CD4-positive, CD25-positive, alpha-beta regulatory T cell (primary cell): Measurements from ENCODE around the gene TJP3. TPM values are rescaled to one million over a fixed set of nuclear protein-coding genes. Genes with fewer than 3 reads are reported as not detected.

Source experiments
- ATAC-seq, 2 donors: fragments of 150-1000 bp; cut with Tn5 transposase; one replicate each; pipeline ENCODE4 v1.10.0; 2021; ENCODE audit warnings: low read depth in 2 of 2, moderate number of reproducible peaks in 2 of 2, moderate library complexity in 1 of 2
- DNase-seq, 3 donors: peaks; one replicate each; pipeline versions ENCODE4 v3.0.0 to v3.0.0-alpha.2; 2012 to 2022; ENCODE audit warnings: mixed read lengths in 1 of 3
- H3K27ac ChIP-seq: one replicate; pipeline ENCODE4 v1.7.0; 2013; ENCODE audit warnings: mild to moderate bottlenecking, low read length; ENCODE audit not compliant: insufficient read depth, poor library complexity, severe bottlenecking
- H3K27me3 ChIP-seq: one replicate; pipeline ENCODE4 v1.7.0; 2013; ENCODE audit warnings: low read length; ENCODE audit not compliant: control insufficient read depth, insufficient read depth
- H3K36me3 ChIP-seq: one replicate; pipeline ENCODE4 v1.7.0; 2013; ENCODE audit warnings: mild to moderate bottlenecking, low read length, moderate library complexity; ENCODE audit not compliant: control insufficient read depth, insufficient read depth
- H3K4me1 ChIP-seq: 2 replicates; pipeline ENCODE4 v1.7.0; 2013; ENCODE audit warnings: mild to moderate bottlenecking, low read length; ENCODE audit not compliant: insufficient read depth, control insufficient read depth, poor library complexity, severe bottlenecking
- H3K4me3 ChIP-seq: one replicate; pipeline ENCODE4 v1.7.0; 2013; ENCODE audit warnings: low read depth, mild to moderate bottlenecking, low read length, moderate library complexity
- H3K9me3 ChIP-seq, 2 experiments: 1 replicate in 1 of 2; 2 replicates in 1 of 2; pipeline ENCODE4 v1.7.0; 2013; ENCODE audit warnings: low read length in 2 of 2, mild to moderate bottlenecking in 1 of 2, moderate library complexity in 1 of 2; ENCODE audit not compliant: control insufficient read depth in 2 of 2
- H3K27ac Mint-ChIP-seq, 3 donors: one replicate each; pipeline ENCODE4 v1.8.0; 2020 to 2022; ENCODE audit warnings: mild to moderate bottlenecking in 3 of 3, mixed read lengths in 3 of 3, moderate library complexity in 2 of 3
- H3K27me3 Mint-ChIP-seq: one replicate; pipeline ENCODE4 v1.8.0; 2022; ENCODE audit warnings: mild to moderate bottlenecking, mixed read lengths
- H3K36me3 Mint-ChIP-seq: one replicate; pipeline ENCODE4 v1.8.0; 2020; ENCODE audit warnings: mixed read lengths
- H3K4me1 Mint-ChIP-seq, 4 donors: one replicate each; pipeline ENCODE4 v1.8.0; 2020 to 2022; ENCODE audit warnings: mixed read lengths in 4 of 4, mild to moderate bottlenecking in 1 of 4
- H3K4me3 Mint-ChIP-seq, 4 donors: one replicate each; pipeline ENCODE4 v1.8.0; 2020 to 2022; ENCODE audit warnings: mild to moderate bottlenecking in 4 of 4, mixed read lengths in 4 of 4, moderate library complexity in 3 of 4
- H3K9me3 Mint-ChIP-seq, 7 donors: one replicate each; pipeline ENCODE4 v1.8.0; 2020 to 2022; ENCODE audit warnings: mixed read lengths in 7 of 7, mild to moderate bottlenecking in 3 of 7, moderate library complexity in 2 of 7
- polyA plus RNA-seq, 4 donors: library from polyadenylated mRNA; unstranded; fragments of 300-500 nt; fragmentation: Illumina TruSeq; gene quantifications; one replicate each; pipeline ENCODE4 v1.2.3, GENCODE V29; 2021
- total RNA-seq: library from RNA; stranded (reverse); gene quantifications from one replicate; pipeline ENCODE4 v1.2.3, GENCODE V29; 2022

Gene TJP3
- total and polyA plus RNA-seq, 5 donors from 2014 or later: 20.6 to 34.4 (median 28.6) TPM

DNA sequence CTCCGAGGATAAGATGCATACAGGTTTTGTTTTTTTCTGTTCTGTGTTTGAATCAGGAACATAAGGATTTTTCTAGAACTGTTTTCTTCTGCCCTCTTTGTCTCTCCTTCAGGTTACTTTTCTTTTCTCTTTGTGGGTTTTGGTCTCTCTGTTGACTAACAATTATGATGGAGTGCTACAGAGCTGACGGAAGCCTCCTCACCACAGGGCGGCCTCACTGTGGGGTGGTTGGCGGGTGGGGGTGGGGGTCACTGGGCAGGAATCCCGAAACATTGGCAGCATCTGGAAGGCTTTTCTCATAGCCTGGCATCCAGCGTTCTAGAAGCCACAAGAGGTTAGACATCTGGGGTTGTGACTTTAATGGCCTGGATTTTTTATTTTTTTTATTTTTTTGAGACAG is 90.0 kb downstream of the TJP3 start:
- ATAC-seq: no peak
- peaks cover 4% of the 10 kb centered on the region for H3K36me3 Mint-ChIP-seq
- Histone ChIP-seq H3K27ac (no peak overlapping the region), H3K4me1 (peaks cover 11% of the 10 kb centered on the region), H3K4me3 (no peak overlapping the region), H3K27me3 (no peaks in the 10 kb centered on the region), H3K36me3 (no peaks in the 10 kb centered on the region), H3K9me3 (peaks cover 7 to 9% of the 10 kb centered on the region in 2 experiments)
- no peak for DNase-seq
- peak overlapping the region in 1 of 4 donors; percentile 11 for H3K4me3 Mint-ChIP-seq
- H3K27me3 Mint-ChIP-seq: no peaks in the 10 kb centered on the region
- H3K9me3 Mint-ChIP-seq: peaks cover 0 to 7% (median 2%) of the 10 kb centered on the region in 7 donors
- no peak overlapping the region for H3K27ac Mint-ChIP-seq
- H3K4me1 Mint-ChIP-seq: peaks cover 0 to 18% (median 0%) of the 10 kb centered on the region in 4 donors

Other genes with a start within 250 kb of the TJP3 start
- 1.4 TPM for gene SMIM24, start 227.9 kb upstream of the TJP3 start, total RNA-seq
- gene SMIM24, start 227.9 kb upstream of the TJP3 start, polyA plus RNA-seq: not detected
- not detected for gene SMIM44, start 224.9 kb upstream of the TJP3 start, total RNA-seq
- not detected for gene SMIM44, start 224.9 kb upstream of the TJP3 start, polyA plus RNA-seq
- gene DOHH, start 207.7 kb upstream of the TJP3 start, total RNA-seq: 3.5 TPM
- 10 to 100 TPM in 2 of 4 donors, 1 to 10 TPM in 2; 6.0 to 13.9 (median 8.9) TPM for gene DOHH, start 207.7 kb upstream of the TJP3 start, polyA plus RNA-seq
- 107 TPM for gene FZR1, start 202.1 kb upstream of the TJP3 start, total RNA-seq
- 10 to 100 TPM in 2 of 4 donors, 1 to 10 TPM in 2; 9.1 to 11.4 (median 10.3) TPM for gene FZR1, start 202.1 kb upstream of the TJP3 start, polyA plus RNA-seq
- 10.9 TPM for gene TEKTIP1, start 169.2 kb upstream of the TJP3 start, total RNA-seq
- gene TEKTIP1, start 169.2 kb upstream of the TJP3 start, polyA plus RNA-seq: under 1 TPM in 1 of 4 donors, not detected in 3; 0.44 TPM
- gene MFSD12, start 150.8 kb upstream of the TJP3 start, total RNA-seq: 63.8 TPM
- 10 to 100 TPM; 28.5 to 39.8 (median 33.7) TPM for gene MFSD12, start 150.8 kb upstream of the TJP3 start, polyA plus RNA-seq
- 47.8 TPM for gene HMG20B, start 135.4 kb upstream of the TJP3 start, total RNA-seq
- gene HMG20B, start 135.4 kb upstream of the TJP3 start, polyA plus RNA-seq: 10 to 100 TPM; 35.4 to 49.3 (median 40.6) TPM
- gene GIPC3, start 122.9 kb upstream of the TJP3 start, total RNA-seq: 0.52 TPM
- under 1 TPM in 1 of 4 donors, not detected in 3; 0.10 TPM for gene GIPC3, start 122.9 kb upstream of the TJP3 start, polyA plus RNA-seq
- 1.7 TPM for gene TBXA2R, start 101.5 kb upstream of the TJP3 start, total RNA-seq
- under 1 TPM in 3 of 4 donors, not detected in 1; 0.19 to 0.85 (median 0.61) TPM for gene TBXA2R, start 101.5 kb upstream of the TJP3 start, polyA plus RNA-seq
- 32.7 TPM for gene CACTIN, start 81.6 kb upstream of the TJP3 start, total RNA-seq
- 10 to 100 TPM in 1 of 4 donors, 1 to 10 TPM in 3; 2.9 to 10.4 (median 8.9) TPM for gene CACTIN, start 81.6 kb upstream of the TJP3 start, polyA plus RNA-seq
- gene PIP5K1C, start 7.9 kb upstream of the TJP3 start, total RNA-seq: 28.1 TPM
- 1 to 10 TPM; 3.8 to 5.7 (median 4.2) TPM for gene PIP5K1C, start 7.9 kb upstream of the TJP3 start, polyA plus RNA-seq
- gene APBA3, start 53.3 kb downstream of the TJP3 start, total RNA-seq: 81.0 TPM
- 10 to 100 TPM; 35.0 to 50.2 (median 44.2) TPM for gene APBA3, start 53.3 kb downstream of the TJP3 start, polyA plus RNA-seq
- 98.0 TPM for gene MRPL54, start 54.3 kb downstream of the TJP3 start, total RNA-seq
- gene MRPL54, start 54.3 kb downstream of the TJP3 start, polyA plus RNA-seq: 100 to 1,000 TPM; 143 to 208 (median 177) TPM
- not detected for gene RAX2, start 63.8 kb downstream of the TJP3 start, total RNA-seq
- gene RAX2, start 63.8 kb downstream of the TJP3 start, polyA plus RNA-seq: under 1 TPM in 2 of 4 donors, not detected in 2; 0.08 to 0.09 TPM
- gene MATK, start 78.0 kb downstream of the TJP3 start, total RNA-seq: 1.4 TPM
- gene MATK, start 78.0 kb downstream of the TJP3 start, polyA plus RNA-seq: 1 to 10 TPM; 1.4 to 4.7 (median 2.3) TPM
- gene ZFR2, start 160.7 kb downstream of the TJP3 start, total RNA-seq: not detected
- 1 to 10 TPM in 1 of 4 donors, under 1 TPM in 3; 0.06 to 1.3 (median 0.57) TPM for gene ZFR2, start 160.7 kb downstream of the TJP3 start, polyA plus RNA-seq
- not detected for gene ATCAY, start 172.3 kb downstream of the TJP3 start, total RNA-seq
- not detected for gene ATCAY, start 172.3 kb downstream of the TJP3 start, polyA plus RNA-seq
- gene NMRK2, start 224.7 kb downstream of the TJP3 start, total RNA-seq: not detected
- not detected for gene NMRK2, start 224.7 kb downstream of the TJP3 start, polyA plus RNA-seq